Fibroblast of mammary gland (primary cell): ENCODE measurements around the gene IL1RAPL1.

Experiments used
- DNase-seq: peaks from one replicate; pipeline ENCODE4 v3.0.0-alpha.2; 2010; ENCODE audit warnings: low read depth
- H3K4me3 ChIP-seq: 2 replicates; pipeline ENCODE4 v1.5.1; 2011; ENCODE audit warnings: low read depth, mild to moderate bottlenecking, low read length, moderate library complexity; ENCODE audit not compliant: control insufficient read depth
- TF ChIP-seq, protein P1 (sequence below): conservative IDR thresholded peaks from 2 replicates; pipeline ENCODE4 v1.5.1; 2011; ENCODE audit warnings: low read depth, low read length, inconsistent platforms; ENCODE audit not compliant: control insufficient read depth, insufficient read depth

The IL1RAPL1 gene

DNA sequence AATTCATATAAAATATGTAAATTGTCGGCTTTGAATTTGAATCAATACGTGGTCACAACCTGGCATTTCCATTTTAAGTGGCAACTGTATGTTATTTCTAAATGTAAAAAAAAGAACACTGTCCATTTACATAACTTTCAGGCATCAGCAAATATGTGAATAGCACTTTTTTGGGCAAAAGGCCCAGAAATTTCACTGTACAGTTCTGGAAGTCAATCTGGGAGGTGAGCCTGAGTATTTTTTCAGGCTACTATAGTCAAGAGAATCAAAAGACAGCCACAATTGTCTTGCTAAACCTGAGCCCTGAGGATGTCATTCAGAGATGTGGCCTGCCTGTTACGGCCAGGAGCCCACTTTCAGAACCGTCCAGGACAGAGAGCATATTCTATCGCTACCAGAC lies 1084.2 kb downstream of the IL1RAPL1 start:
- DNase-seq: no peak
- TF ChIP-seq, protein P1, sequence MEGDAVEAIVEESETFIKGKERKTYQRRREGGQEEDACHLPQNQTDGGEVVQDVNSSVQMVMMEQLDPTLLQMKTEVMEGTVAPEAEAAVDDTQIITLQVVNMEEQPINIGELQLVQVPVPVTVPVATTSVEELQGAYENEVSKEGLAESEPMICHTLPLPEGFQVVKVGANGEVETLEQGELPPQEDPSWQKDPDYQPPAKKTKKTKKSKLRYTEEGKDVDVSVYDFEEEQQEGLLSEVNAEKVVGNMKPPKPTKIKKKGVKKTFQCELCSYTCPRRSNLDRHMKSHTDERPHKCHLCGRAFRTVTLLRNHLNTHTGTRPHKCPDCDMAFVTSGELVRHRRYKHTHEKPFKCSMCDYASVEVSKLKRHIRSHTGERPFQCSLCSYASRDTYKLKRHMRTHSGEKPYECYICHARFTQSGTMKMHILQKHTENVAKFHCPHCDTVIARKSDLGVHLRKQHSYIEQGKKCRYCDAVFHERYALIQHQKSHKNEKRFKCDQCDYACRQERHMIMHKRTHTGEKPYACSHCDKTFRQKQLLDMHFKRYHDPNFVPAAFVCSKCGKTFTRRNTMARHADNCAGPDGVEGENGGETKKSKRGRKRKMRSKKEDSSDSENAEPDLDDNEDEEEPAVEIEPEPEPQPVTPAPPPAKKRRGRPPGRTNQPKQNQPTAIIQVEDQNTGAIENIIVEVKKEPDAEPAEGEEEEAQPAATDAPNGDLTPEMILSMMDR: no peak
- no peak overlapping the region for H3K4me3 ChIP-seq

DNA sequence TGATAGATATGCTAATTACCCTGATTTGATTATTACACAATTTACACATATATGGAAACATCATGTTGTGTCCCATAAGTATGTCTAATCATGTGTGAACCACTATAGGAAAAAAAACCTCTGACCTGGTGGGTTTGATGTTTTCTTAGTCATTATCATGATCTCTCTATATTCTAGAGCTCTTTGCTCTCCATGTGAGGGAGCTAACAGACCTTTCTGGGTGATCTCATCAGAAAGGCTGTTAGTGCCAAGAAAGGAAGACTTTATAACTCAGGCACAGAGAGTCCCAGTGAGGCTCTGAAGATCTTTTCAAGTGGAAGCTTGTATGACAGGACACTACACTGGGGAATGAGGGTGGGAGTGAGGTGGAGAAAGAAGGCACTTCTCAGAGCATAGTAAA lies 1100.4 kb downstream of the IL1RAPL1 start:
- TF ChIP-seq, protein P1: peak; percentile 19
- DNase-seq: peak; percentile 69
- no peak overlapping the region for H3K4me3 ChIP-seq

DNA sequence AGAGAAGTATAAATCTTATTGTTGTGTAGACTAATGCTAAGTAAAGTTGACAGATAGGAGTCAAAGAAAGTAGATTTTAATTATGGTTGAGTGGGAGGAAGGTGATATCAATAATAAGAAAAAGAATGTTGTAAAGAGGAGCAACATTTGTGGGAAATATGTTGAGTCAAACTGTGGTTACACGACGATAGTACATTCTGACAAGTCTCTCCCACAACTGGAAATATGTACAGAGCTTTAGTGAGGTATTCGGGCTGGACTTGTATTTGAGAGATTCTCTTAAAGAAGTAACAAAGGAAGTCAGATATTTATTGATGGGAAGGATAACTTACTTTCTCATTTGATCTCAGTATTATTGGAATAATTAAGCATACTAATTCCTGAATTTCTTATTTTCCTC lies 1102.8 kb downstream of the IL1RAPL1 start:
- H3K4me3 ChIP-seq: no peak overlapping the region
- DNase-seq: peak; percentile 53
- TF ChIP-seq, protein P1: no peak

DNA sequence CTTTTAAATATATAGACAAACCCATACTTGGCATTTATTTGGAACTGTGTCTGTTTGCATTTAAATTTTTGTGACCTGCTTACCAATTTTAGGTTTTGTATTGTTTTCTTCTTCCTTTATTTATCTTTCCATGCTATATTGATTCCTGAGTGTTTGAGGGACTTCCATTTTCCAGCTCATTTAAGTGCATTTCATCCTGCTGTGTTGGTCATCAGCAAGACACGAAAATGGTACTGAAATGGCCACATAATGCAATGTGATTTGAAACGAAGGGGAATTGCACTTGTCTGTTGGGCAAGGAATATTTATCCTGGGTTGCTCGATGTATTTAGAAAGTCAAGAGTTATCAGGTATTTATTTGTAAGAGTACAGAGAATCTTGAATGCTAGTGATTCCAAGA lies 1103.8 kb downstream of the IL1RAPL1 start:
- no peak overlapping the region for H3K4me3 ChIP-seq
- DNase-seq: no peak
- TF ChIP-seq, protein P1: no peak

DNA sequence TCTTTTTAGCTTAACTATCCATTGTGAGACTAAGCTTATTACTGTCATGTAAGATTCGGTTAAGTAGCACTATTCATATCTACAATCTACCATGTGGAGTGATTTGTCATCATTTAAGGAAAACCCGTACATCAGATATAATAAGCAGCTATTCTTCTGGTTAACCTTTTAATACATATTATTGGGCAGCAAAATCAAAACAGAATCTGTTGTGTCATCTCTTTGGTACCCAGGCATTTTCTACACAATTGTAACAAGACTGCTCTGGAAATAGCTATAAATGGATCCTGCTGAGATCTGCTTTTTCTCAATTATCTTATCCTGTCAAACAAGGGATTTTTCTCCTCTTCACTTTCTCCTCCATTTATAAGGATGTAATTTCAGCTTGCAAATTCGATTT lies 1106.7 kb downstream of the IL1RAPL1 start:
- DNase-seq: no peak
- H3K4me3 ChIP-seq: no peak overlapping the region
- TF ChIP-seq, protein P1: no peak

DNA sequence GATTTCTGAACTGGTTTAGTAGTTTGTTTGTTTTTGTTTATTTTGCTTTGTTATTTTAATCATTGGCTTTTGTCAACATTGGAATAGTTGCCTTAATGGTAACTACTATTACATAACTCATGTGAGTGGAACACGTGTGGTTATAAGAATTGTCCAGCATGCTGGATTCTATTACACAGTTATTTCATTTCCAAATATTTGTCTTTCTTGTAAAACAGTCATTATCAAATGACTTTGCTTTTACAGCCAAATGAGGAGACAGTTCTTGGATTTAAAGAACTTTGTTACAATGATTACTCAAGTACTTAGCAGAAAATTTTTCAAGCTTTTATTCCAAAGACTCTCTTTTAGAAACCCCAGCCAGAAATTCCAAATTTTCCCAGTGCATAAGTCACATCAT lies 1112.0 kb downstream of the IL1RAPL1 start:
- no peak overlapping the region for H3K4me3 ChIP-seq
- TF ChIP-seq, protein P1: no peak

DNA sequence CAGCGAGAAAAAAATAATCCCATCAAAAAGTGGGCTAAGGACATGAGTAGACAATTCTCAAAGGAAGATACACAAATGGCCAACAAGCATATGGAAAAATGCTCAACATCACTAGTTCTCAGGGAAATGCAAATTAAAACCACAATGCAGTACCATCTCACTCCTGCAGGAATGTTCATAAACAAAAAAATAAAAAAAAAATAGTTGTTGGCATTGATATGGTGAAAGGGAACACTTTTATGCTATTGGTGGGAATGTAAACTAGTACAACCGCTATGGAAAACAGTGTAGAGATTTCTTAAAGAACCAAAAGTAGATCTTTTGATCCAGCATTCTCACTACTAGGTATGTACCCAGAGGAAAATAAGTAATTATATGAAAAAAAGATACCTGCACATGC lies 1119.8 kb downstream of the IL1RAPL1 start:
- no peak overlapping the region for H3K4me3 ChIP-seq
- DNase-seq: no peak
- TF ChIP-seq, protein P1: no peak

More for the DNA sequence above, 1112.0 kb downstream of the IL1RAPL1 start:
- DNase-seq: no peak
